GM12875 (cell line): Measurements from ENCODE around the gene GPATCH8.

Source experiments
- H3K4me3 ChIP-seq: one replicate; pipeline ENCODE4 v1.5.1; 2011; ENCODE audit warnings: low read depth, low read length, control low read depth
- CTCF ChIP-seq: IDR thresholded peaks from 2 replicates; pipeline ENCODE4 v1.5.1; 2011; ENCODE audit warnings: low read depth, mild to moderate bottlenecking, control low read depth, inconsistent platforms, low read length, moderate library complexity, borderline replicate concordance; ENCODE audit not compliant: insufficient read depth

Gene GPATCH8

GRCh38 chr17:44352828-44353671, 150.2 kb downstream of the GPATCH8 start:
- H3K4me3 ChIP-seq: no peak overlapping the region
- no peak for TF ChIP-seq CTCF

- H3K4me3 ChIP-seq: no peak overlapping the region
- no peak for TF ChIP-seq CTCF
Observed at GRCh38 chr17:44351961-44352827, 151.0 kb downstream of the GPATCH8 start.

GRCh38 chr17:44351464-44351863, 151.7 kb downstream of the GPATCH8 start:
- TF ChIP-seq CTCF: no peak
- no peak overlapping the region for H3K4me3 ChIP-seq

GRCh38 chr17:44350733-44351226, 152.4 kb downstream of the GPATCH8 start:
- H3K4me3 ChIP-seq: no peak overlapping the region
- TF ChIP-seq CTCF: peak; percentile 99

GRCh38 chr17:44349553-44350070, 153.6 kb downstream of the GPATCH8 start:
- no peak overlapping the region for H3K4me3 ChIP-seq
- no peak for TF ChIP-seq CTCF

- no peak for TF ChIP-seq CTCF
- H3K4me3 ChIP-seq: no peak overlapping the region
Observed at GRCh38 chr17:44348988-44349364, 154.2 kb downstream of the GPATCH8 start.
